ENCODE measurements around the gene GNAO1. TPM values are rescaled to one million over a fixed set of nuclear protein-coding genes. Genes with fewer than 3 reads are reported as not detected.

Gene GNAO1
- polyA plus RNA-seq, 3 donors = not detected

DNA sequence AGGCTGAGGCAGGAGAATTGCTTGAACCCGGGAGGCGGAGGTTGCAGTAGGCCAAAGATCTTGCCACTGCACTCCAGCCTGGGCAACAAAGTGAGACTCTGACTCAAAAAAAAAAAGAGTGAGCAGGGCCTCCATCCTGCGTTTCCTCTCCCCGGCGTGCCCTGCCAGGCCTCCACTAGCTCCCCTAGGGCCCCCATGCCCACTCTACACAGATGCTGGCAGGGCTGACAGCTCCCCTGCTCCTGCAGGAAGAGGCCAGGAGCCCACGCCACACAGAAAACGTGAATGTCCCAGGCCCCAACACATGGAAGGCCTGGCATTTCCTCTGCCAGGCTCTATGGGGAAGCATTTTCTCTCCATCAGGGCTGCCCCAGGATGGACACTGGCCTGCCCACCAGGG is 124.7 kb downstream of the GNAO1 start:
- no peak overlapping the region for H3K27ac Mint-ChIP-seq
- Histone ChIP-seq H2AFZ (ENCODE audit: insufficient read depth, low read depth, low read length, poor library complexity, severe bottlenecking) (no peak overlapping the region), H3K4me1 (ENCODE audit: control insufficient read depth in 1 of 2, insufficient read depth in 2 of 2, low read length in 2 of 2) (peaks cover 5 to 6% of the 10 kb centered on the region in 2 donors), H3K79me2 (ENCODE audit: insufficient read depth, low read length) (no peaks in the 10 kb centered on the region), H3K4me2 (replicated peaks; ENCODE audit: extremely low read depth, low read length, poor library complexity, severe bottlenecking) (no peak overlapping the region), H3K4me3 (replicated peaks in 1 of 3; ENCODE audit: low read depth in 2 of 3, low read length in 3 of 3) (no peak overlapping the region), H3K36me3 (replicated peaks in 1 of 2; ENCODE audit: control insufficient read depth in 1 of 2, insufficient read depth in 2 of 2, low read length in 2 of 2) (no peaks in the 10 kb centered on the region), H4K20me1 (ENCODE audit: insufficient read depth, low read length) (no peaks in the 10 kb centered on the region), H3K9ac (ENCODE audit: insufficient read depth, low read length, poor library complexity, severe bottlenecking) (no peak overlapping the region), H3K9me3 (replicated peaks in 1 of 2; ENCODE audit: control insufficient read depth in 1 of 2, insufficient read depth in 1 of 2, low read length in 2 of 2) (no peaks in the 10 kb centered on the region), H3K27ac (ENCODE audit: low read depth in 1 of 2, low read length in 2 of 2) (no peak overlapping the region), H3K27me3 (ENCODE audit: control insufficient read depth in 2 of 2, insufficient read depth in 2 of 2, low read length in 2 of 2) (peaks cover 0 to 6% of the 10 kb centered on the region in 2 donors)
- DNase-seq = no peak
- intact Hi-C loops (cut with micrococcal nuclease) = no loop called here
- no peak for TF ChIP-seq CTCF (IDR thresholded peaks at IDR 0.05)
- H3K36me3 Mint-ChIP-seq = no peaks in the 10 kb centered on the region
- 82% methylated on average over 7 of the region's 7 CpGs for WGBS (ENCODE audit: insufficient coverage)
- H3K27me3 Mint-ChIP-seq (ENCODE audit: low read depth in 3 of 3) = peaks cover 6 to 16% (median 16%) of the 10 kb centered on the region in 3 donors
- peaks cover 13% of the 10 kb centered on the region for H3K4me1 Mint-ChIP-seq
- peaks cover 0 to 2% (median 0%) of the 10 kb centered on the region in 7 donors for H3K9me3 Mint-ChIP-seq
- H3K4me3 Mint-ChIP-seq = no peak overlapping the region

- Histone ChIP-seq H3K4me1 (ENCODE audit: control insufficient read depth in 1 of 2, insufficient read depth in 2 of 2, low read length in 2 of 2) (peaks cover 5 to 6% of the 10 kb centered on the region in 2 donors), H4K20me1 (ENCODE audit: insufficient read depth, low read length) (no peaks in the 10 kb centered on the region), H2AFZ (ENCODE audit: insufficient read depth, low read depth, low read length, poor library complexity, severe bottlenecking) (no peak overlapping the region), H3K36me3 (replicated peaks in 1 of 2; ENCODE audit: control insufficient read depth in 1 of 2, insufficient read depth in 2 of 2, low read length in 2 of 2) (no peaks in the 10 kb centered on the region), H3K4me2 (replicated peaks; ENCODE audit: extremely low read depth, low read length, poor library complexity, severe bottlenecking) (no peak overlapping the region), H3K9me3 (replicated peaks in 1 of 2; ENCODE audit: control insufficient read depth in 1 of 2, insufficient read depth in 1 of 2, low read length in 2 of 2) (no peaks in the 10 kb centered on the region), H3K27ac (ENCODE audit: low read depth in 1 of 2, low read length in 2 of 2) (no peak overlapping the region), H3K79me2 (ENCODE audit: insufficient read depth, low read length) (no peaks in the 10 kb centered on the region), H3K9ac (ENCODE audit: insufficient read depth, low read length, poor library complexity, severe bottlenecking) (no peak overlapping the region), H3K27me3 (ENCODE audit: control insufficient read depth in 2 of 2, insufficient read depth in 2 of 2, low read length in 2 of 2) (peaks cover 0 to 6% of the 10 kb centered on the region in 2 donors), H3K4me3 (replicated peaks in 1 of 3; ENCODE audit: low read depth in 2 of 3, low read length in 3 of 3) (no peak overlapping the region)
- DNase-seq = no peak
- Mint-ChIP-seq H3K27ac (peak overlapping the region in 1 of 7 donors; percentile 10), H3K4me1 (peaks cover 13% of the 10 kb centered on the region), H3K27me3 (ENCODE audit: low read depth in 3 of 3) (peaks cover 6 to 16% (median 16%) of the 10 kb centered on the region in 3 donors), H3K36me3 (no peaks in the 10 kb centered on the region), H3K9me3 (peaks cover 0 to 2% (median 0%) of the 10 kb centered on the region in 7 donors), H3K4me3 (no peak overlapping the region)
- 93% methylated on average over 7 of the region's 7 CpGs for WGBS (ENCODE audit: insufficient coverage)
- intact Hi-C loops (cut with micrococcal nuclease) = no loop called here
- no peak for TF ChIP-seq CTCF (IDR thresholded peaks at IDR 0.05)
Observed at GRCh38 chr16:56316545-56316944, 125.3 kb downstream of the GNAO1 start.

Data from CD14-positive monocyte (primary cell).